HL-60 (cell line): Measurements from ENCODE around the gene B4GALNT4.

ENCODE experiments used
- DNase-seq, 2 experiments: peaks; one replicate each; pipeline ENCODE4 v3.0.0-alpha.2; 2010 to 2020; ENCODE audit warnings: low read depth in 1 of 2, low spot score in 1 of 2
- H3K27ac ChIP-seq: fragments of 250-450 bp; sonication (Bioruptor Pico); replicated peaks from 2 replicates; pipeline ENCODE4 v1.5.1; 2020; ENCODE audit warnings: mild to moderate bottlenecking, moderate library complexity
- H3K27me3 ChIP-seq: fragments of 250-450 bp; sonication (Bioruptor Pico); 2 replicates; pipeline ENCODE4 v1.5.1; 2021; ENCODE audit warnings: mild to moderate bottlenecking, moderate library complexity; ENCODE audit not compliant: insufficient read depth, poor library complexity, severe bottlenecking
- H3K4me3 ChIP-seq: replicated peaks from 2 replicates; pipeline ENCODE4 v1.5.1; 2011; ENCODE audit warnings: mild to moderate bottlenecking, control low read depth, low read length; ENCODE audit not compliant: insufficient read depth
- CTCF ChIP-seq: IDR thresholded peaks from one replicate; pipeline ENCODE4 v1.5.1; 2011; ENCODE audit warnings: low read length, control low read depth, inconsistent platforms; ENCODE audit not compliant: insufficient read depth
- GABPA ChIP-seq: IDR thresholded peaks from 2 replicates; pipeline ENCODE4 v1.6.1; 2012; ENCODE audit warnings: low read depth
- POLR2AphosphoS5 ChIP-seq: IDR thresholded peaks from 2 replicates; pipeline ENCODE4 v1.6.1; 2012; ENCODE audit warnings: low read depth
- REST ChIP-seq: IDR thresholded peaks from 2 replicates; pipeline ENCODE4 v1.6.1; 2012; ENCODE audit warnings: low read depth; ENCODE audit not compliant: insufficient replicate concordance
- SPI1 ChIP-seq: IDR thresholded peaks from 2 replicates; pipeline ENCODE4 v1.6.1; 2012; ENCODE audit warnings: low read depth, mild to moderate bottlenecking, borderline replicate concordance

Gene B4GALNT4

GRCh38 chr11:368414-369335 lies 624 bp upstream of the B4GALNT4 start:
- Histone ChIP-seq H3K27me3 (peaks cover 46% of the 10 kb centered on the region), H3K4me3 (no peak overlapping the region), H3K27ac (no peak overlapping the region)
- TF ChIP-seq REST (no peak), POLR2AphosphoS5 (no peak), GABPA (no peak), CTCF (no peak), SPI1 (no peak)
- no peak for DNase-seq

GRCh38 chr11:370070-370941 lies 1.0 kb downstream of the B4GALNT4 start:
- no peak for DNase-seq
- Histone ChIP-seq H3K27ac (no peak overlapping the region), H3K27me3 (peaks cover 46% of the 10 kb centered on the region), H3K4me3 (no peak overlapping the region)
- TF ChIP-seq POLR2AphosphoS5 = no peak
- no peak for TF ChIP-seq REST
- TF ChIP-seq GABPA = no peak
- no peak for TF ChIP-seq SPI1
- TF ChIP-seq CTCF = no peak

GRCh38 chr11:371051-371450 lies 1.8 kb downstream of the B4GALNT4 start:
- DNase-seq = no peak
- Histone ChIP-seq H3K27ac (no peak overlapping the region), H3K27me3 (peaks cover 44% of the 10 kb centered on the region), H3K4me3 (no peak overlapping the region)
- TF ChIP-seq CTCF = no peak
- no peak for TF ChIP-seq REST
- no peak for TF ChIP-seq SPI1
- TF ChIP-seq POLR2AphosphoS5 = no peak
- no peak for TF ChIP-seq GABPA
